Stimulated activated CD8-positive, alpha-beta memory T cell treated with anti-CD3 and anti-CD28 coated beads, Interleukin-15, amount 100 ng/mL, for 24 hours (primary cell): ENCODE results near the gene SYNRG.
"Not testable (repeated sequence)": the region's sequence is repeated elsewhere in the genome, so short reads cannot be mapped to it uniquely, and the experiment has no call there.

Experiments
- DNase-seq: peaks from one replicate; pipeline ENCODE4 v3.0.0-alpha.2; 2020; ENCODE audit warnings: low read depth

Gene SYNRG

DNA sequence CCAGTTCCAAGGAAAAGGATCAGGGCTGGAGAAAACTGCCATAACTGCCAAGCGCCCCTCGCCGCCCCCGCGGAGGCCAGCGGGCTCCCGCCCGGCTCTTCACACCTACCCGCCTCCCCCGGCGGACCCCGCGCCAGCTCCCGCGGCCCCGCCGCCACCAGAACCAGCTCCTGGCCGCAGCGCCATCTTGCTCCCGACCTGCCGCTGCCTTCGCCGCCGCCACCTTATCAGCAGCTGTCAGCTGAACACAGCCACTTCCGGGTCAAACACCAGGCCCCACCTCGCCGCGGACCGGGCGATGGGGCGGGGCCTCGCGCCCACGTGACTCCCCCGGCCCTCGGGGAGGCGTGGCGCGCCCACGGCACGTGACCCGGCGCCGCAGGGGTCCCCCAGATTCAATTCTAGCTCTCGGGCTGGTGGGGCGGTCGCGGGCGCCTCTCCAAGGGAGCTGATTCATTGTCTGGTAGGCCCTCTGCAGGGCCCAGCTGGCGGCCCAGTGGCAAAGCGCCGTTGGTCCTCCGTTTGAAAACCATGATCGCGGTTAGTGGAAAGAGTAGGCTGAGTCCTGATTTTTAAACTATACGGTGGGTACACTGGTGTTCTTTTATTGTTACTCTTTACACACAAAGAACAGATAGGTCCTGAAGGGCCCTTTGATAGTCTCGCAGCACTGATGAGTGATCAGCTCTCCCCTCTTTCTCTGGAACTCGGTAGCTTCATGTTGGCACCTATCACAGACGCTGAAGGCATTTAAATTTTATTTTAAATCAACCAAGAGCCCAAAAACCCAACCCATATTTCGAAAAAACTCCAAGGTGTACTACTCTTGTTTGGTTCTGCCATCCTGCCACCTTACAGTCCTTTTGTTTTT is at the start of gene SYNRG:
Gene SYNRG, minus strand, starts transcription at position 249 of the 871 bp plus-strand sequence. Its CDS starts 63 bp downstream, at position 186.
- DNase-seq, result peak; percentile 84

GRCh38 chr17:37657202-37657601 is 48.0 kb upstream of the SYNRG start:
- DNase-seq, result no peak

DNA sequence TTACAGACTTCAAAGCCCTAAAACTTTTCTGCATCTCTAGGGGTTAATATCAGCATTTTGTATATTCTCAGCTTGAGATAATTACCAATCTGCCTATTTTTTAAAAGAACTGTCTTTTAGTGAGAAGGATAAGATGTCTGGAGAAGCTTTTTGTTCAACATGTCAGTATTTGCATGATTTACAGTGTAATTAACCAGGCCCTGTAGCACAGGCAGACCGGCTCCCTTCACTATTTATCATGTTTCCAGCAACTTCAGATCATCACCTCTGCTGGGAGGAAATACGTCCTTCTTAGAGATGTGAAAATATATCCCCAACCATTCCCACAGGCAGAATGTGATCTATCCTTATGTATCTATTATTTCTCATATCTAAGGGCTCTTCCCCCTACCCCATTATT is 42.6 kb upstream of the SYNRG start:
- DNase-seq, result no peak

DNA sequence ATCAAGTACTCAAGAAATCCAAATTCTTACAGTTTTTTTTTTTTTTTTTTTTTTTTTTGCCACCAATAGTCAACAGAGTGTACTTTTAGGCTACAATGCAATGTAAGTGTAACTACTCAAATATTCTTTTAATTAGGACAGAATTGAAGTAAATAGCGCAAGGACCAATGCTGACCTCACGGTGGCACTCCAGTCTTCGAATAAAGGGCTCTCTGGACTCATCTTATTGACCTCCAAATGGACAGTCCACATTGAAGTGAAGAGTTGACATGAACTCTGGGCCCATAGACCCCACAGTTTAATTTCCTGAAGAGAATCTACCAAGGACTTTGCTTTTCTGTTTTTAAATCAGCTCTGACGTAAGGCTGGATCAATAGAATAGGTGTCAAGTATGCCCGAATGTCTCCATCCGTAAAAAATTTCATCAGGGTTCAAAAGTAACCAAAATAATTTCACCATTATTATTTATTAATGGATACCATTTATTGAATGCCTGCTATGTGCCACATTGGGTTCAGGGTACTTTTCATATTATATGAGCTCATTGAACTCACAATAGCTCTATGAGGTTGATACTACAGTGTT is 41.3 kb upstream of the SYNRG start:
- no peak for DNase-seq

DNA sequence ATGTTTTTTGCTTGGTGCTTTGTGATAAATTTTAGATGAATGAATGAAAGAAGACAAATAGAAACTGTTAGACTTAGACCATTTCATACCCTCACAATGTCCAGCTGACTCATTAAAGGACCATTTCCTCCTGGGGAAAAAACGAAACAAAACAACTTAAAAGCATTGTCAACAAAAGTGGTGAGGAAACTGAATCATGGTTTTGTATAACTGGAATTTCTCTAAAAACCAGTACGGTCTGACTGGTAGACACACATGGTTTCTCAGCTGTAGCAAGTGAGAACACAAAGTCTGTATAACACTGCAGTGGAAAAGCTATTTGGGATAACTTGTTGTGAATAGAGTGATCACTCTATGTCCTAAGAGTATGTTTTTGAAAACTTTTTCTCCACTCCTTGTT is 39.3 kb upstream of the SYNRG start:
- no peak for DNase-seq

DNA sequence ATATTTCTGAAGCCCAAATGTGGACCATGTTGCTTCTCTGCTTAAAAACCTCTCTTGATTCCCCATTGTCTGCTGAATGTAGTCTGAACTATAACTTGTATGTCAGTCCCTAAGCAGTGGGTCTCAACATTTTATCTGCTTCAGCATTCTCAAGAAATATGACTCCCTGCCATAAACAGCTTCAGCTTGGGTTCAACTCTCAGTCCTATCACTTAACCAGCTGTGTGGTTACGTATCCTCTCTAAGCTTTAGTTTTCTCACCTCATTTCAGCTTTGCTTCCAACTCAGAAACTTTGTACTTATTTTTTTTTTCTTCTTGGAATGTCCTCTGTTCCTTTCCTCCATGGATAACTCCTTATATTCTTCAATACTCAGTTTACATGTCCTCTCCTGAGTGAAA is 38.6 kb upstream of the SYNRG start:
- no peak for DNase-seq

DNA sequence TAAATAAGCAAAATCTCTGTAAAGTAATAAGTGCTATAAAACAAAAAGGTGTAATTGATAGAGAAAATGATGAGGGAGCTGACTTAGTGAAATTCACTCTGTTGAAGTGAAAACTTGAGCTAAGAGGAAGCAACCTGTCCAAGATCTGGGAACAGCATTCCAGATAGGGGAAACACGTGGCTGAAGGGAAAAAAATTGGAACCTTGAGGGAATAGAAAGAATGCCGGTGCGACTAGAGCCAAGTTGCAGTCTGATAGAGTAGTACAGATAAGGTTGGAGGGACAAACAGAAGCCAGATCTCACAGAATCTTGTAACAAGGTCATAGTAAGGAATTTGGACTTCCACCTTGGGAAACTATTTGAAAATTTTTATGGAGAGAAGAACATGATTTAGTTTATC is 34.7 kb upstream of the SYNRG start:
- no peak for DNase-seq

- peak; percentile 62 for DNase-seq
These were observed 34.0 kb upstream of the SYNRG start, which contains the start of gene DDX52 for GRCh38 chr17:37643118-37643766. TSS of gene DDX52 (minus strand) at chr17:37643446. CDS start at chr17:37643420, 26 bp downstream.

GRCh38 chr17:37642681-37643080 is 33.5 kb upstream of the SYNRG start:
- no peak for DNase-seq

- no peak for DNase-seq
These were observed 30.8 kb upstream of the SYNRG start for GRCh38 chr17:37640015-37640414.

DNA sequence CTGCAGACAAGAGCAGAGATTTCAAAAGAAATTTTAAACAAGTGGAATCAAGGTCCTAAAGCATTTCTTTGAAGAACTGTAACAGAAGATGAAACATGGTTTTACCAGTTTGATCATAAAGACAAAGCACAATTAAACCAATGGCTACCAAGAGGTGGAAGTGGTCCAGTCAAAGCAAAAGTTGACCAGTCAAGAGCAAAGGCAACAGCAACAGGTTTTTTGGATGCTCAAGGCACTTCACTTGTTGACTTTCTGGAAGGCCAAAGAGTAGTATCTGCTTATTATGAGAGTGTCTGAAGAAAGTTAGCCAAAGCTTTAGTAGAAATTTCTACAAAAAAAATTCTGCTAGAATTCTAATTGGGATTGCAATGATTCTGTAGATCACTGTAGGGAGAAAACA is 28.7 kb upstream of the SYNRG start:
- no peak for DNase-seq

DNA sequence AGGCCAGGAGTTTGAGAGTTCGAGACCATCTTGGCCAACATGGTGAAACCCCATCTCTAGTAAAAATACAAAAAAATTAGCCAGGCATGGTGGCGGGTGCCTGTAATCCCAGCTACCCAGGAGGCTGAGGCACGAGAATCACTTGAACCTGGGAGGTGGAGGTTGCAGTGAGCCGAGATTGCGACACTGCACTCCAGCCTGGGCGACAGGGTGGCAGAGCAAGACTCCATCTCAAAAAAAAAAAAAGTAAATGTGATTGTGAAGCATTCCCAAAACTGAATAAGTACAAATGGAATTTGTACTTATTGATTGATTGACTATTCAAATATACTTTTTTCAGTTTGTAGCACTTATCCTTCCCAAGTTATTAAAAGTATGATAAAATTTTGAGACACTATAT is 7.2 kb upstream of the SYNRG start:
- not testable (repeated sequence) for DNase-seq

- DNase-seq, result no peak
These were observed 5.6 kb upstream of the SYNRG start for GRCh38 chr17:37614823-37615222.

- no peak for DNase-seq
These were observed 5.2 kb upstream of the SYNRG start for GRCh38 chr17:37614391-37614790.

DNA sequence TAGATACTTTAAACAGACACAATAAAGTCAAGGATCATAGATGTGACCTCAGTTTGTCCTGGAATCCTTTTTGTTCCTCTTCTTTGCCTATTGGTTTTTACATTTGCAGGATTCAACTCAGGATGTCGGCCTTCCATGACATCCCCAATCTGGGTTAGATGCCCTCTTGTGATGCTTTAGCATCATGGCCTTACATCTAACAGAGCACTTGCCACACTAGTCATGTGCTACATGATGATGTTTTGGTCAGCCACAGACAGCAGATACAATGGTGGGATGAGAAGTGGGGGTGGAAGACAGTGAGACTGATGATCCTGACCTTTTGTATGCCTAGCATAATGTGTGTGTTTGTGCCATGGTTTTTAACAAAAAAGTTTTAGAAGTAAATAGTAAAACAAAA is 1.8 kb upstream of the SYNRG start:
- DNase-seq, result no peak

DNA sequence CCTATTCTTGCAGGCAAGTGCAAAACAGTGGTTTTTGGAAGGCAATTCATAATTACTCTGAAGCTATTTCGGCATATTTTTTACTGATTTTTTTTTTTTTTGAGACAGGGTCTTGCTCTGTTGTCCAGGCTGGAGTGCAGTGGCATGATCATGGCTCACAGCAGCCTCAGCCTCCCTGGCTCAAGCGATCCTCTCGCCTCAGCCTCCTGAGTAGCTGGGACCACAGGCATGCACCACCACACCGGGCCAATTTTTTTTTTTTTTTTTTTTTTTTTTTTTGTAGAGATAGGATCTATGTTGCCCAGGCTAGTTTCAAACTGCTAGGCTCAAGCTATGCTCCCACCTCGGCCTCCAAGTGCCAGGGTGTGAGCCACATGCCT is 813 bp upstream of the SYNRG start:
- DNase-seq, result not testable (repeated sequence)

DNA sequence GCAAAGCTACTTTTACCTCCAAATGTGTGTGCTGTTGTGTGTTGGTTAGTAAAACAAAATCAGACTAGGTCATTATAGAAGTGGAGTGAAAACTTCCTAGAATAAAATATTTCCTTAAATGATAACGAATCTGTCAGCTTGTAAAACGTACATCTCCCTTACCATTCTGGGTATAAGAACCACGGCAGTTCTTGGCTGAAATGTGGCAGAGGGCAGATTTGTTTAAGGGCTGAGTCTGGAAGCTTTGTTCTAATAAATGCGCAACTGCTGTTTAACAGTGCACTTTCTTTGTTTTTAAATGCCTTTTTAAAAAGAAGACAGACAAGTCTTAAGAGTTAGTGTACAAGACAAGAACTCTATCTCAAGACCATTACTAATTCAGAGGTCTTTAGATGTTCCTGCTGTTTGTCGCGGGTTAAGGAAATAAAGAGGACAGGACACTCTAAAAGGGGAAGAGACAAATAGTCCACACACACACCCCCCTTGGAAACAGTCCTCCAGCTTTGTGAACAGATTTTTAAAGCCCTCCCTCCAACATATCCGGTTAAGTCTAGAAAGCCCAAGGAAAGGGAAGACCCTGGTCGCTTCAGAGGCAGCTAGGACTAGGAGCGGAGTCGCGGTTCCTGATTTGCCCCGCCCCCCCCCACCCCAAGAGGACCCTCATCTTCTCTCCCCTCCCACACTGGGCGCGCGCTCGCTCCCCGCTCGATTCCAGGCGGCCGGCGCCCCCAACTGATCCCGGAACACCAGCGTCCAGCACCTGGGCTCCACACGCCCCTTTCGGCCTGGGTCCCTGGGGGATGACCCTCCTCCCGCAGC is 658 bp downstream of the SYNRG start:
- DNase-seq, result no peak

GRCh38 chr17:37607637-37608331 is 1.4 kb downstream of the SYNRG start:
- DNase-seq, result no peak

GRCh38 chr17:37605813-37606505 is 3.3 kb downstream of the SYNRG start:
- DNase-seq, result no peak

DNA sequence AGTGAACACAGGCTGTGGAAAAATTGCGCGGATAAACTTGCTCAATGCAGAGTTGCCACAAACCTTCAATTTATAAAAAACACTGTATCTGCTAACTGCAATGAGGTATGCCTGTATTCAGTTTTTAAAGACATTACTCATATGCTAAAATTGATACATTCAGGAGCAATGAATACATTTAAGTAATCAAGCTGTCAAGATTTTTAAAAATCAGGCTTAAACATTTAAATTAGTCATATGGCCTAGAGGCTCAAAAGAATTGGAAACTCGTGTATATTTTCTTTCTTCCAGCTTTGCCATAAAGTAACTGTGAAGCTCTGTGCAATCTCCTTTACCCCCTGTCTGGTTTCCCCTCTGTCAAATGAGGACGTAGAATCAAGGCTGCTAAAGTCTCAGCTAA is 4.1 kb downstream of the SYNRG start:
- no peak for DNase-seq

DNA sequence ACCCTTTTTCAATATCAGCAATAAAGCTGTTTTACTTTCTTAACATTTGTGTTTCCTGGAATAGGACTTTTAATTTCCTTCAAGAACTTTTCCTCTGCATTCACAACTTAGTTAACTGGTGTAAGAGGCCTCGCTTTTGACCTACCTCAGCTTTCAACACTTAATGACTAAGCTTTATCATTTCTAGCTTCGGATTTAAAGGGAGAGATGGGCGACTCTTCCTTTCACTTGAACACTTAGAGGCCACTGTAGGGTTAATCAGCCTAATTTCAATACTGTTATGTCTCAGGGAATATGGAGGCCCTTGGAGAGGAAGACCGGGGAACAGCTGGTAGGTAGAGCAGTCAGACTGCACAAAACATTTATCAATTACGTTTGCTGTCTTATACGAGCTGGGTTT is 4.7 kb downstream of the SYNRG start:
- DNase-seq, result no peak
